ENCODE results near the gene CHAC1.

GRCh38 chr15:40958723-40959122, 5.5 kb downstream of the CHAC1 start:
- TF ChIP-seq POLR2A (IDR thresholded peaks at IDR 0.05) = no peak
- TF ChIP-seq, protein P1, sequence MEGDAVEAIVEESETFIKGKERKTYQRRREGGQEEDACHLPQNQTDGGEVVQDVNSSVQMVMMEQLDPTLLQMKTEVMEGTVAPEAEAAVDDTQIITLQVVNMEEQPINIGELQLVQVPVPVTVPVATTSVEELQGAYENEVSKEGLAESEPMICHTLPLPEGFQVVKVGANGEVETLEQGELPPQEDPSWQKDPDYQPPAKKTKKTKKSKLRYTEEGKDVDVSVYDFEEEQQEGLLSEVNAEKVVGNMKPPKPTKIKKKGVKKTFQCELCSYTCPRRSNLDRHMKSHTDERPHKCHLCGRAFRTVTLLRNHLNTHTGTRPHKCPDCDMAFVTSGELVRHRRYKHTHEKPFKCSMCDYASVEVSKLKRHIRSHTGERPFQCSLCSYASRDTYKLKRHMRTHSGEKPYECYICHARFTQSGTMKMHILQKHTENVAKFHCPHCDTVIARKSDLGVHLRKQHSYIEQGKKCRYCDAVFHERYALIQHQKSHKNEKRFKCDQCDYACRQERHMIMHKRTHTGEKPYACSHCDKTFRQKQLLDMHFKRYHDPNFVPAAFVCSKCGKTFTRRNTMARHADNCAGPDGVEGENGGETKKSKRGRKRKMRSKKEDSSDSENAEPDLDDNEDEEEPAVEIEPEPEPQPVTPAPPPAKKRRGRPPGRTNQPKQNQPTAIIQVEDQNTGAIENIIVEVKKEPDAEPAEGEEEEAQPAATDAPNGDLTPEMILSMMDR (IDR thresholded peaks at IDR 0.05) = no peak

All from right lobe of liver (tissue), 4 donors.